Suppressor macrophage treated with lipopolysaccharide for 4 hours (primary cell): Measurements from ENCODE around the gene RNF11.

Experiments used
- DNase-seq: peaks from one replicate; pipeline ENCODE4 v3.0.0-alpha.2; 2020

RNF11 gene

GRCh38 chr1:51266181-51266580, 30.1 kb downstream of the RNF11 start:
- DNase-seq = no peak

GRCh38 chr1:51266791-51267190, 30.7 kb downstream of the RNF11 start:
- no peak for DNase-seq

DNA sequence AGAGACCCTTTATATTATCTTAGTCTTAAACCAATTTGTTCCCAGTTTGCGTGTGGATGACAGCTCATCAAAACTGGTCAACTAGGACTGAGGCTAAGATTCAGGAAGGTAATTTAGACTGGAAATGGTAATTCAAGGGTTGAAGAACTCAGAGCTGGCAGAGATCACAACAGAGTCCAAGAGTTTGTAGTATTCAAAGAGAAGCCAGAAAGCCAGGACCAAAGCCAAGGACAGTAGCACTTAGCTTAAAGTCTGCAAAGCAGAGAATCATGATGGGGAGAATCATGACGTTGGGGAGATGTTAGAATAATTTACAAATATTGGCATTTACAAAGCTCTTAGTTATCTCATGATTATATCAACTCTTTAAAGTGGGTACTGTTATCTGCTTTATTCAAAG, 32.6 kb downstream of the RNF11 start:
- no peak for DNase-seq

DNA sequence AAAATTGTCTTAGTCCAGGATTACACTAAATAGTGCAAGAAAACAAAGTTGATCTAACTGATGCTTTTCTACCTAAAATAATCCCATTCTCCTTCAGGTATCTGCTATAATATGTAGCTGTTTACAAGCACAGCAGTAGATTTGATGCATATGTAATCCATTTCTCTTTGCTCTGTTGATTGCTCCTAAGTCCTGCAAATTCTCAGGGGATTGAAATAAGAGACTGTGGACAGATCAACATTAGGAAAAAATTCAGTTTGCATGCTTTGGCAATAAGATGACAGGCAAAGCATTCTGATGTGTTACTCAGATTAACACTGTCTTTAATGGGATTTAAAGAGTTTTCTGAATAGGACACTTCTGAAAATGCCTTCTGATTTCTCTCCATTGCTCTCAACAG, 34.7 kb downstream of the RNF11 start:
- no peak for DNase-seq

DNA sequence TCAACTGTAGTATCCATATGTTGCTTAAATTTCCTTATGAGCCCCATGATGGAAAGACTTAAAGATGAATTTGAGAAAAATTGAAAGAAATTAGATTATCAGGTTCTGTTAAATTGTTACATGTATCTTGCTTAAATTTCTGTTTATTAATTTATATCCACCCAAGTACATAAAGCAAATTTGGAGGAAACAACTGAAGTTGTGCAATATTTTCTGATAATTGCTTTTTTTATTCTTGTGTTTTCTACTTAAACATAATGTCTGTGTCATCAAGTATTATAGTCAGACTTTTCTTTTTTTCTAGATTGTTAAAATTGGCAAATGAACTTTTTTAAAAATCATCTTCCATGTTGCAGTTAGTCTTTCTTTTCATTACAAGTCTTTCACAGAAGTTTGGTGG, 36.8 kb downstream of the RNF11 start:
- no peak for DNase-seq

- DNase-seq = no peak
Measured at GRCh38 chr1:51274676-51275075, 38.6 kb downstream of the RNF11 start.

- no peak for DNase-seq
Measured at GRCh38 chr1:51276286-51276685, 40.2 kb downstream of the RNF11 start.

GRCh38 chr1:51280321-51280978, 44.4 kb downstream of the RNF11 start:
- DNase-seq = no peak

DNA sequence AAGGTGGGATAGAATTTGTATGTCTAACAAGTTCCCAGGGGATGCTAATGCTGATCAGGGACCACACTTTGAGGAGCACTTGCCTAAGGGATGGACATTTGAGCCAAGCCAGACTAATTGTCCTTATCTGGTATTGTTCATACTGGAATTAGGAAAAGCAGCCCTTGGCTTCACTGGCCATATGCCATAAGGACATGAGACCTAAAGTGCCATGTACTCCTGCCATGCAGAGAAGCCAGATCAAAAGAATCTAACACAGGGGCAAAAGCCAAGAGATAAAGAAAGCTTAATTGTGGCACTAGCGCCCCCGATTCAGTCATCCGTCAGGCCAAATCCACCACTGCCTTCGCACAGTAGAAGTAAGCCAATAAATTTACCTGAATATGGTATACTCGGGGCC, 45.7 kb downstream of the RNF11 start:
- DNase-seq = no peak

GRCh38 chr1:51282605-51283004, 46.5 kb downstream of the RNF11 start:
- no peak for DNase-seq

DNA sequence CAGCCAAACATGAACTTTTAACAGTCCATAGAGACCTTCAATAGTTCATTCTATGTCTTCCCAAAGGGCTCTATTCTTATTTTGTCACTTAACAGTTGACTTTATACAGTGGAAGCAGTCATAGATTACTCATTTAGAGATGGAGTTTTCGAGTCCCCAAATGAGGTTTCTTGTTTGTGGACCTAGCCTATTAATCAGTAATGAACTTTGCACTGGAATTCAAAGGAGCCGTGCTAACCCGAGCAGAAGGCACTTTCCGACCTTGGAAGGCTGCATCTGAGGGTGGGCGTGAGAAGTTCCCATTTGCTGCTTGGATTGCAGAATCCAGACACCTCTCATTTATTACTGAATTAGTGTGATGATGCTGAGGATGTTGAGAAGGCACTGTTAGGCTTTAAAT, 47.9 kb downstream of the RNF11 start:
- no peak for DNase-seq

DNA sequence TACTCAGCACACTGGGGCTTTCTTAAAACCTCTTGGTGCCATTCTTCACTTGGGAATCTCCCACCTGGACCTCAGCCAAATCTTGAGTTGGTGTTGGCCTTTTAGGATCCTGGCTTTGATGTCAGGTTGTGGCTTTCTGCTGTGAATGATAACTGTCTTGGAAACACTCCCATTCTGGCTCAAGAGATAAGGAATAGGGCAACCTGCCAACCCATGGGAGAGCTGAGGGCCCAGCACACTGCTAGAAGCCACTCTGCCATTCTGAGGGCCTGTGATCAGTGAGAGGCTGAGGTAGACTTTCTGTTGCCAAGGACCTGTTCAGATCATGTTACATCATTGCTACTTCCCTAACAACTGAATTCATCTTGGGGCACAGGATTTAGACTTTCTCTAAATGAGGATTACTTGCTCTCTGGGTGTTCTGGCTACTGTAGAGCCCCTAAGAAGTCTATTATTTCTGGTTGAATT, 48.4 kb downstream of the RNF11 start:
- no peak for DNase-seq

DNA sequence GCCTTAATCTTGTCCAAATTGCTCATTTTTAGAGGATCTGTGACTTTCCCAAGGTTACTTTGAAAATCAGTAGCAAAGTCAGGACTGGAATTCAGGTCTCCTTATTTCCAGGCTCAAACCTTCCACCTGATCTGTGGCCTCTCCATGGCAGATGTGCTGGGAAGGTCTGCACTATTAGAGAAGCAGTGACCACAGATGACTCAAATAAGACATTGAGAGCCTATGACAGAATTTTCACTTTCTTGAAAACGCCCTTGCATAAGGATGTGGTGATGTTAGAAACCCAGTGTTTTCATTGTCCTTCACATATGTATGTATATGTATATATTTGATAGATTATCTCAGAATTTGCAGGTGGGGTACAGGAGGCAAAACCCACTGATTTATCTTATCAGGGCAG, 49.0 kb downstream of the RNF11 start:
- no peak for DNase-seq

GRCh38 chr1:51287966-51288365, 51.9 kb downstream of the RNF11 start:
- DNase-seq = no peak

DNA sequence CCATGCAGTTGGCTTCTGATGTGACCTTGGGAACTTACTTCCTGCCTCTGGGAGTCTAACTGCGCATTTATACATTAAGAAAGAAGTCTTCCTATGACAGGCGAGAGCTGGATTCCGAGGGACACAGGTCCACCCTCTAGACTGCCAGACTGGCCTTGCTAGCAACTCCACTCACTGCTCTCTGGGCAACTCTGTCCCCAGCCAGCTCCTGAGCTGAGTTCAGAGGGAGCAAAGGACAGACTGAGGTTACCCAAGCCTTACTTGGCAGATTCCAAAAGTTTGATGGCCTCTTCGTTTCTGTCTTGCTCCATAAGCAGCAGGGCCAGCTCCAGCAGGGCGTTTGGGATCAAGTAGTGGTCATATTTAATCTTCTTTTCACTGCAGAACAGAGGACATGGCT, 52.5 kb downstream of the RNF11 start:
- no peak for DNase-seq

DNA sequence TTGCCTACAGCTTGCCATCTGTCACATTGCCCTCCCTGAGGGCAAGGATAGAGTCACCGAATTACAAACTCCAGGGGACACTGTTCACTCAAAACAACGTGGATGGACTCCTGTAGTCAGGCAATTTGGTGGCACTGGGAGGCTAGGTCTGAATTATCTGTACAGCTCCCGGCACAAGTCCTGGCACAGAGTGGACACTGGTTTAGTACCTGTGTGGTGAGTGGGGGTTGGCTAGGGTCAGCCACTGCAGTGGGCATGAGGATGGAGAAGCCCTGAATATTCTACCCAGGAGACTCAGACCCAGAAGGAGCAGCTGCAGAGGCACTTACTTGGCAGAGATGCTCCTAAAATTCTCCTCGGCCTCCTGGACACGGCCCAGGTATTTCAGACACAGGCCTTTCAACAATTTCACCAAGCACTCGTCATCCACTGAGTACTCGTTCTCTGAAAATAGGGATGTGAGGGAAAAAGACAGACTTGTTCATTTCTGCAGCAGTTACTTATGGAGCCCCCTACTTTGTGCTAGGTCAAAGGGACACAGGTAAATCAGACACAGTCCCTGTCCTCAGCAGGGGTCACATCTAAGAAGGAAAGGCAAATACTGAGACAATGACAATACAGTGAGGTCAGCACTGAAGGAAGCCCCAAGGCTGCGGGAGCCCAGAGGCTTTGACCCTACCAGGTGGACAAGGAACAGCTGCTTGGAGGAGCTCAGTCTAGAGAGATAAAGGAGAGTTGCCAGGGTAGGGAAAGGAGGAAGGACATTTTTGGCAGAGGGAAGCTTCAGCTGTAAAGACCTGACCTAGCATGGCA, 53.8 kb downstream of the RNF11 start:
- no peak for DNase-seq

DNA sequence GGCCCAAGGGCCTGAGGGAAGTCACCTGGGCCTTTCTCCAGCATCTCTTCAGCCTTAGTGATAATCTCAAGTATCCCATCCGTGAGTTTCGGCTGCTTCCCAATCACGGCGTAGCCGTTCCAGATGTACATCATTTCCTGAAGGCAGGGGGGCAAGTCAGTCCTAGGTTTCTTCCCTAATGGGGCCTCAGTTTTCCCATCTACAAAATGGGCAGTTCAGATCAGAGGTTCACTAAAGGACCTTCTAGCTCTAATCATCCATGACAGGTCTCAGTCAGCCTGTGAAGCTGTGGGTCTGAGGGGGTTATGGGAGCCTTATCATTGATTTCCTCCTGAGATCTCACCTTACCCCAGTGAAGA, 54.4 kb downstream of the RNF11 start:
- DNase-seq = no peak

DNA sequence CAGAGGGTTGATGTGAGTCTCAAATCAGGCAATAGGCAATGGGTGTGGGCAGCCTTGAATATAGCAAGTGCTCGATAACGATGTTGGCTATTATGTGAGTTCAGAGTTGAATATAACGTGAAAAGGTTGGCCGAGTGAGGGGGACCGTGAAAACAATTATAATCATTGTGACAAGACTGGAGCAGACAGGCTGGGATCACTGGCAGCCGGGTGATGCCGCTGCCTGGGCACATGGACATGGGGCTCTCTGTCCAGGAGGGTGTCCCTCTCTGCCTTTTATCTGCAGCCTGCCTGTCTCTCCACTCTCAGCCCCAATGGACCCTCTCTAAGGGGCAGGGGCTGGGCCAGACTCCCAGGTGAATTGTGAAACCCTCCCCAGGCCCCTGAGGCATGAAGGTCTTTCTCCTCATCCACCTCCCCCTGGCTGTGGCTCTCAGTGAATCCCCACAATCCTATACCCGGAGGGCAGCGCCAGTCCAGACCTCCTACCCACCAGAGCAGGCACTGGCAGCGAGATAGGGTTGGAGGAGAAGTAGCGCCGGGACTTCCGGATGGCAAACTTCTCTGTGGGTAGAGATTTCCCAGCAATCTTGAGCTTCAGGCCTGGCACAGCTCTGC, 57.9 kb downstream of the RNF11 start:
- no peak for DNase-seq

DNA sequence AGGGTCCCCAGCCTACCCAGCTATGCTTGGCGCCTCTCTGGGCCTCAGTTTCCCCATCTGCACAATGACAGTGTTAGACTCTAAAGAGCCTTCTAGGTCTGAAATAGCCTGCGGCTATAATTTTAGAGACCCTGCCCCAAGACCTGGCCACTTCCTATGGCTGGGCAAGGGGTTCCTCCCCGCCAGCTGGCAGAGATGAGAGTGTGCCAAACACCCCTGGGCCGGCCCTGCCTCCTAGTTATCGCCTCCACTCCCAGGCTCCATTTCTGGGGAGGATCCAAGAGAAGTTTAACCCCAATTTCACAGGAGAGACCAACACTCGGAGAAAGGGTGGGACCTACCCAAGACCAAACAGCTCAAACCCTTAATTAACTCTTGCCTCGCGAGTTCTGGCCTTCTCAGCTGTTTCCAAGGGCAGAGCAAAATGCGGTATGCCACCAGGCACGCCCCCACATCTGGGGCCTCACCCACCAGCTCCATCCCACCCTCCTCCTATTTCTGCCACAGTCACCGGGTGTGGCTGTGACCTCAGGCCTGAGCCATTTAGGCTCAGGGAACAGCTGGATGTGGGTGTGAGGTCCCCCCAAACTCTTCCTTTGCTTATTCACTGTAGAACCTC, 58.6 kb downstream of the RNF11 start:
- DNase-seq = no peak

DNA sequence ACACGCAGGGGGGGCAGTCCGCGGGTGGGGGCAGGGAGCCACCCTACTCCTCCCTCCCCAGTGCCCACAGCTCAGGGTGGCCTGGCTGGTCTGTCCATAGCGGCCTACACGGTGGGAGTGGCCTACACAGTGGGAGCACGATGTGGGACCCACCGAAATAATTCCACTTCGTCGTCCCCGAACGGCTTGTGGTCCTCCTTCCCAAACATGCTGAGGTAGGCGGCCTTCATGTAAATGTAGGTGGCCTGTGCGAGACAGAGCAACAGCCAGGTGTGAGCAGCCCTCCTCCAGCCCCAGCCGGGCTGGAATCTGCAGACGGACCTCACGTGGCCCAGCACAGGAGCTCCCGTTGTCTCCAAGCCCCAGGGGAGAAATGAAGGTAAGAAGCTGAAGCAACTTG, 59.9 kb downstream of the RNF11 start:
- DNase-seq = no peak

DNA sequence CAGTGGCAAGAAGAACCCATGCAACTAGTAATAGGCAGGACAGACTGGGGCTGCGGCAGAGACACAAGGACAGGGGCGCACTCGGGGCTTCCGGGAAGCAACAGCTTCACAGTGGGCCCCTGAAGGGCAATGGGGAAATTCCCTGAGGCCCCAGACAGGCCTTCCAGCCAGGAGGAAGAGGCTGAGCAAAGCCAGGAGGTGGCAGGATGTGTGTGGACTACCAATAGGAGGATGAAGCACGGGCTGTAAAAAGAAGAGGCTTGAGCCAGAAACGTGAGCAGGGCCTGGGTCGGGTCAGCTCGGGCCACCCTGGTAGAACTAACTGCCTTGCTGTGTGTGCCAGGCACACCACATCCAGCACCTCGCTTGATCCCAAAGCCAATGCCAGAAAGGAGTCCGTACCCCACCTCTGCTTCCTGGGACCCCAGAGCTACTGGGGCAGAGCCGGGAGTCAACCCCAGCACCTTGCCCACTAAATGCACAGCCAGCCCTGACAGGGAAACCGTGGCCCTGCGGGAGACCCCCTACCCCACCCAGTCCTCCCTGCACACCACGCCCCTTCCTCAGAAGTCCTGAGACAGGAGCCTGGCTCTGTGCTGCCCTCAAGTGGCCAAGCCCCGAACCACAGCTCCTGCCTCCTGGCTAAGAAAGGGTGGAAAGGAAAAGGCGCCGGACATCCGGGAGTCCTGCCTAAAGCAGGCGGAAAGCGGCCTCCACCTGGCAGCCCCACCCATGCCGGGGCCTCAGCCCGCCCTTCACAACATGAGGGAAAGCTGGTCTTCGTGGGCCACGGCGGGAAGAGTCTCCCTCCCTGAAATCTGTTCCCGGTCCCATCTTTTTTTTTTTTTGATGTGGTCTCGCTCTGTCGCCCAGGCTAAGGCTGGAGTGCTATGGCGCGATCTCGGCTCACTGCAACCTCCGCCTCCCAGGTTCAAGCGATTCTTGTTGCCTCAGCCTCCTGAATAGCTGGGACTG, 60.6 kb downstream of the RNF11 start:
- DNase-seq = peak; percentile 81
